ENCODE data around the gene PAPOLA. TPM values are rescaled to one million over a fixed set of nuclear protein-coding genes. Genes with fewer than 3 reads are reported as not detected.

The PAPOLA gene
- total and polyA plus RNA-seq, 9 of the 15 experiments (the other 6 are each of a cell fraction or from before 2014, with no cell fraction given): 51.1 to 199 (median 95.8) TPM

DNA sequence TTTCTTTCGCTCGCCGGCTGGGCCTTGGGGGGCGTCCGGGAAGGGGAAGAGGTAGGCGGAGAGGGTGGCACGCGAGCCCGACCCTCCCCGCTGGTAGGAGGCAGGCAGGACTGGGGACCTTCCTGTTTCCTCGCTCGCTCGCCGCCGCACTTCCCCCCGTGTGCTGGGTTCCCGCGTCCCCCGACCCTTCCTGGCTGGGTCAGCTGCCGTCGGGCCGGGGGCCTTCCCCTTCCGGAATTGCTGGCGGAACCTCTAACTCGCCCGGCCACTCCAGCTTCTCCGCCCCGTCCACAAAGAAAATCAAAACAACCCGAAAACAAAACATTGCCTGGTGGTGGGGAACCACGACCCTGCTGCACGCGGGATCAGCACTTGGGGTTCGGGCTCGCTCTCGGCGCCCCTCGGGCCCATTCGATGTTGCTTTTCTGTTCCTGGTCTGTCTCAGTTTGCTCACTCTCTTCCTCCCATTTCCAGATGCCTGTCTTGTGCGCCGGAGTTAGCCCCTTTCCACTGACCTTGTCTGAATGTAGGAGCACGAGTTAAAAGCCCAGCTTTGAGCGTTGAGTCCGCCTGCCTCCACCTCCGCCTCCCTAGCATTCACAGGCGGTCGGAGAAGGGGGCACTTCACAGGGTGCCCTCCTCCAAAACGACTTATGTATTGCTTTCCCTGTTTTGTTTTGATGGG, 581 bp downstream of the PAPOLA start (continued):
- TF ChIP-seq, protein P1, sequence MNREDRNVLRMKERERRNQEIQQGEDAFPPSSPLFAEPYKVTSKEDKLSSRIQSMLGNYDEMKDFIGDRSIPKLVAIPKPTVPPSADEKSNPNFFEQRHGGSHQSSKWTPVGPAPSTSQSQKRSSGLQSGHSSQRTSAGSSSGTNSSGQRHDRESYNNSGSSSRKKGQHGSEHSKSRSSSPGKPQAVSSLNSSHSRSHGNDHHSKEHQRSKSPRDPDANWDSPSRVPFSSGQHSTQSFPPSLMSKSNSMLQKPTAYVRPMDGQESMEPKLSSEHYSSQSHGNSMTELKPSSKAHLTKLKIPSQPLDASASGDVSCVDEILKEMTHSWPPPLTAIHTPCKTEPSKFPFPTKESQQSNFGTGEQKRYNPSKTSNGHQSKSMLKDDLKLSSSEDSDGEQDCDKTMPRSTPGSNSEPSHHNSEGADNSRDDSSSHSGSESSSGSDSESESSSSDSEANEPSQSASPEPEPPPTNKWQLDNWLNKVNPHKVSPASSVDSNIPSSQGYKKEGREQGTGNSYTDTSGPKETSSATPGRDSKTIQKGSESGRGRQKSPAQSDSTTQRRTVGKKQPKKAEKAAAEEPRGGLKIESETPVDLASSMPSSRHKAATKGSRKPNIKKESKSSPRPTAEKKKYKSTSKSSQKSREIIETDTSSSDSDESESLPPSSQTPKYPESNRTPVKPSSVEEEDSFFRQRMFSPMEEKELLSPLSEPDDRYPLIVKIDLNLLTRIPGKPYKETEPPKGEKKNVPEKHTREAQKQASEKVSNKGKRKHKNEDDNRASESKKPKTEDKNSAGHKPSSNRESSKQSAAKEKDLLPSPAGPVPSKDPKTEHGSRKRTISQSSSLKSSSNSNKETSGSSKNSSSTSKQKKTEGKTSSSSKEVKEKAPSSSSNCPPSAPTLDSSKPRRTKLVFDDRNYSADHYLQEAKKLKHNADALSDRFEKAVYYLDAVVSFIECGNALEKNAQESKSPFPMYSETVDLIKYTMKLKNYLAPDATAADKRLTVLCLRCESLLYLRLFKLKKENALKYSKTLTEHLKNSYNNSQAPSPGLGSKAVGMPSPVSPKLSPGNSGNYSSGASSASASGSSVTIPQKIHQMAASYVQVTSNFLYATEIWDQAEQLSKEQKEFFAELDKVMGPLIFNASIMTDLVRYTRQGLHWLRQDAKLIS (CRISPR knock-in tag; IDR thresholded peaks at IDR 0.05): no peak
- TF ChIP-seq, protein P2, sequence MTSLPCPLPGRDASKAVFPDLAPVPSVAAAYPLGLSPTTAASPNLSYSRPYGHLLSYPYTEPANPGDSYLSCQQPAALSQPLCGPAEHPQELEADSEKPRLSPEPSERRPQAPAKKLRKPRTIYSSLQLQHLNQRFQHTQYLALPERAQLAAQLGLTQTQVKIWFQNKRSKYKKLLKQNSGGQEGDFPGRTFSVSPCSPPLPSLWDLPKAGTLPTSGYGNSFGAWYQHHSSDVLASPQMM (CRISPR knock-in tag; IDR thresholded peaks at IDR 0.05): no peak
- no peak for TF ChIP-seq ZNF445 (CRISPR knock-in tag; IDR thresholded peaks at IDR 0.05; ENCODE audit: low read depth)
- no peak for TF ChIP-seq ZBTB17 (CRISPR knock-in tag; IDR thresholded peaks at IDR 0.05)
- TF ChIP-seq, protein P3, sequence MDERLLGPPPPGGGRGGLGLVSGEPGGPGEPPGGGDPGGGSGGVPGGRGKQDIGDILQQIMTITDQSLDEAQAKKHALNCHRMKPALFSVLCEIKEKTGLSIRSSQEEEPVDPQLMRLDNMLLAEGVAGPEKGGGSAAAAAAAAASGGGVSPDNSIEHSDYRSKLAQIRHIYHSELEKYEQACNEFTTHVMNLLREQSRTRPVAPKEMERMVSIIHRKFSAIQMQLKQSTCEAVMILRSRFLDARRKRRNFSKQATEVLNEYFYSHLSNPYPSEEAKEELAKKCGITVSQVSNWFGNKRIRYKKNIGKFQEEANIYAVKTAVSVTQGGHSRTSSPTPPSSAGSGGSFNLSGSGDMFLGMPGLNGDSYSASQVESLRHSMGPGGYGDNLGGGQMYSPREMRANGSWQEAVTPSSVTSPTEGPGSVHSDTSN (CRISPR knock-in tag; IDR thresholded peaks at IDR 0.05; ENCODE audit: low read depth): no peak
- TF ChIP-seq, protein P3 (tag; conservative IDR thresholded peaks at IDR 0.05; ENCODE audit: low read depth): no peak
- TF ChIP-seq, protein P4, sequence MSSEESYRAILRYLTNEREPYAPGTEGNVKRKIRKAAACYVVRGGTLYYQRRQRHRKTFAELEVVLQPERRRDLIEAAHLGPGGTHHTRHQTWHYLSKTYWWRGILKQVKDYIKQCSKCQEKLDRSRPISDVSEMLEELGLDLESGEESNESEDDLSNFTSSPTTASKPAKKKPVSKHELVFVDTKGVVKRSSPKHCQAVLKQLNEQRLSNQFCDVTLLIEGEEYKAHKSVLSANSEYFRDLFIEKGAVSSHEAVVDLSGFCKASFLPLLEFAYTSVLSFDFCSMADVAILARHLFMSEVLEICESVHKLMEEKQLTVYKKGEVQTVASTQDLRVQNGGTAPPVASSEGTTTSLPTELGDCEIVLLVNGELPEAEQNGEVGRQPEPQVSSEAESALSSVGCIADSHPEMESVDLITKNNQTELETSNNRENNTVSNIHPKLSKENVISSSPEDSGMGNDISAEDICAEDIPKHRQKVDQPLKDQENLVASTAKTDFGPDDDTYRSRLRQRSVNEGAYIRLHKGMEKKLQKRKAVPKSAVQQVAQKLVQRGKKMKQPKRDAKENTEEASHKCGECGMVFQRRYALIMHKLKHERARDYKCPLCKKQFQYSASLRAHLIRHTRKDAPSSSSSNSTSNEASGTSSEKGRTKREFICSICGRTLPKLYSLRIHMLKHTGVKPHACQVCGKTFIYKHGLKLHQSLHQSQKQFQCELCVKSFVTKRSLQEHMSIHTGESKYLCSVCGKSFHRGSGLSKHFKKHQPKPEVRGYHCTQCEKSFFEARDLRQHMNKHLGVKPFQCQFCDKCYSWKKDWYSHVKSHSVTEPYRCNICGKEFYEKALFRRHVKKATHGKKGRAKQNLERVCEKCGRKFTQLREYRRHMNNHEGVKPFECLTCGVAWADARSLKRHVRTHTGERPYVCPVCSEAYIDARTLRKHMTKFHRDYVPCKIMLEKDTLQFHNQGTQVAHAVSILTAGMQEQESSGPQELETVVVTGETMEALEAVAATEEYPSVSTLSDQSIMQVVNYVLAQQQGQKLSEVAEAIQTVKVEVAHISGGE (CRISPR knock-in tag; IDR thresholded peaks at IDR 0.05): peak; percentile 43 to 79 (median 59); a peak in 4 of 6 replicates
- TF ChIP-seq SMARCB1 (IDR thresholded peaks at IDR 0.05; ENCODE audit: insufficient read length, low read depth): no peak
- no peak for TF ChIP-seq CEBPG (CRISPR knock-in tag; IDR thresholded peaks at IDR 0.05)
- no peak for TF ChIP-seq CEBPG (tag; conservative IDR thresholded peaks at IDR 0.05 in 1 of 2, IDR thresholded peaks at IDR 0.05 in 1 of 2)
- TF ChIP-seq ZNF175 (CRISPR knock-in tag; IDR thresholded peaks at IDR 0.05; ENCODE audit: low read depth): no peak
- TF ChIP-seq EP400 (IDR thresholded peaks at IDR 0.05): no peak
- no peak for TF ChIP-seq SMARCA5 (IDR thresholded peaks at IDR 0.05)
- TF ChIP-seq ELF2 (CRISPR knock-in tag; IDR thresholded peaks at IDR 0.05): no peak
- no peak for TF ChIP-seq COPS2 (conservative IDR thresholded peaks at IDR 0.05)
- no peak for TF ChIP-seq FOXJ2 (tag; IDR thresholded peaks at IDR 0.05)
- TF ChIP-seq SIRT6 (IDR thresholded peaks at IDR 0.05; ENCODE audit: low read depth, low read length): no peak

Measured in K562 (cell line).